WTC11 (cell line): Measurements from ENCODE around the gene RASAL2. TPM values are rescaled to one million over a fixed set of nuclear protein-coding genes. Genes with fewer than 3 reads are reported as not detected.

ENCODE experiments used
- ATAC-seq: fragments of 200-7000 bp; cut with Tn5 transposase; 2 replicates; pipeline ENCODE4 v1.10.0; 2021; ENCODE audit warnings: mild to moderate bottlenecking, moderate library complexity
- CTCF ChIA-PET: fragments of 300-600 bp; sonication (Branson Sonifier 250); formaldehyde crosslinking; loops from one replicate; lab custom pipeline; 2021; ENCODE audit warnings: antibody characterized with exemption; lab: Charles Lee
- POLR2A ChIA-PET: fragments of 350-600 bp; sonication (Branson Sonifier 250); formaldehyde crosslinking; loops from one replicate; lab custom pipeline; 2021; ENCODE audit warnings: antibody characterized with exemption; lab: Charles Lee
- DNase-seq: peaks from one replicate; pipeline ENCODE4 v3.0.0; 2021; ENCODE audit warnings: low spot score
- H3K27ac Mint-ChIP-seq: 2 replicates; pipeline ENCODE4 v1.8.0; 2021; ENCODE audit warnings: mixed read lengths
- H3K27me3 Mint-ChIP-seq: 2 replicates; pipeline ENCODE4 v1.8.0; 2021; ENCODE audit warnings: low read depth, mild to moderate bottlenecking, moderate library complexity, mixed read lengths
- H3K36me3 Mint-ChIP-seq: 2 replicates; pipeline ENCODE4 v1.8.0; 2021; ENCODE audit warnings: mixed read lengths
- H3K4me1 Mint-ChIP-seq: 2 replicates; pipeline ENCODE4 v1.8.0; 2022; ENCODE audit warnings: mixed read lengths
- H3K4me3 Mint-ChIP-seq: 2 replicates; pipeline ENCODE4 v1.8.0; 2021; ENCODE audit warnings: mild to moderate bottlenecking, moderate library complexity, mixed read lengths
- H3K9me3 Mint-ChIP-seq: 2 replicates; pipeline ENCODE4 v1.8.0; 2021; ENCODE audit warnings: mixed read lengths
- CREM ChIP-seq: sonication (generic); formaldehyde crosslinking; IDR thresholded peaks from 2 replicates; pipeline ENCODE4 v1.8.1; 2022; ENCODE audit warnings: mild to moderate bottlenecking, missing genetic modification reagents, moderate library complexity
- ELF4 ChIP-seq: sonication (generic); formaldehyde crosslinking; IDR thresholded peaks from 2 replicates; pipeline ENCODE4 v1.8.1; 2022; ENCODE audit warnings: low read depth, mild to moderate bottlenecking, moderate library complexity, missing genetic modification reagents
- ETV6 ChIP-seq: sonication (generic); formaldehyde crosslinking; IDR thresholded peaks from 2 replicates; pipeline ENCODE4 v1.8.1; 2022; ENCODE audit warnings: mild to moderate bottlenecking, missing genetic modification reagents
- FOXK1 ChIP-seq: sonication (generic); formaldehyde crosslinking; IDR thresholded peaks from 2 replicates; pipeline ENCODE4 v1.8.0; 2022; ENCODE audit warnings: mild to moderate bottlenecking, moderate library complexity, missing genetic modification reagents
- JUN ChIP-seq: sonication (generic); formaldehyde crosslinking; IDR thresholded peaks from 2 replicates; pipeline ENCODE4 v1.8.0; 2023; ENCODE audit warnings: mild to moderate bottlenecking, missing genetic modification reagents
- KAT7 ChIP-seq: sonication (generic); formaldehyde crosslinking; IDR thresholded peaks from 2 replicates; pipeline ENCODE4 v1.8.1; 2023; ENCODE audit warnings: missing genetic modification reagents, mild to moderate bottlenecking, borderline replicate concordance
- MYBL2 ChIP-seq: sonication (generic); formaldehyde crosslinking; IDR thresholded peaks from 2 replicates; pipeline ENCODE4 v1.8.1; 2023; ENCODE audit warnings: mild to moderate bottlenecking, moderate library complexity, missing genetic modification reagents
- SOX15 ChIP-seq: fragments of 250-450 bp; sonication (Bioruptor Pico); IDR thresholded peaks from 2 replicates; pipeline ENCODE4 v1.9.0; 2021; ENCODE audit warnings: mild to moderate bottlenecking
- ZNF317 ChIP-seq: sonication (generic); formaldehyde crosslinking; IDR thresholded peaks from 2 replicates; pipeline ENCODE4 v1.8.1; 2023; ENCODE audit warnings: low read depth, mild to moderate bottlenecking, moderate library complexity, missing genetic modification reagents, borderline replicate concordance
- ZNF423 ChIP-seq: fragments of 250-450 bp; sonication (Bioruptor Pico); IDR thresholded peaks from 2 replicates; pipeline ENCODE4 v2.1.2; 2022; ENCODE audit warnings: mild to moderate bottlenecking, moderate library complexity
- ZNF671 ChIP-seq: fragments of 250-450 bp; sonication (Bioruptor Pico); IDR thresholded peaks from 2 replicates; pipeline ENCODE4 v1.8.0; 2021; ENCODE audit warnings: mild to moderate bottlenecking
- total RNA-seq: library from RNA; stranded (reverse); gene quantifications from 3 replicates; pipeline ENCODE4 v1.2.3, GENCODE V29; 2021
- TF ChIP-seq, protein P1 (sequence below): fragments of 200-600 bp; IDR thresholded peaks from 2 replicates; pipeline ENCODE4 v1.8.0; 2022; ENCODE audit warnings: antibody characterized with exemption
- TF ChIP-seq, protein P2 (sequence below): sonication (generic); formaldehyde crosslinking; IDR thresholded peaks from 2 replicates; pipeline ENCODE4 v1.8.1; 2022; ENCODE audit warnings: mild to moderate bottlenecking, missing genetic modification reagents, moderate library complexity, borderline replicate concordance
- TF ChIP-seq, protein P3 (sequence below): sonication (generic); formaldehyde crosslinking; IDR thresholded peaks from 2 replicates; pipeline ENCODE4 v1.8.1; 2023; ENCODE audit warnings: mild to moderate bottlenecking, moderate library complexity, missing genetic modification reagents
- TF ChIP-seq, protein P4 (sequence below): fragments of 250-450 bp; sonication (Bioruptor Pico); IDR thresholded peaks from 2 replicates; pipeline ENCODE4 v1.9.0; 2021; ENCODE audit warnings: mild to moderate bottlenecking
- TF ChIP-seq, protein P5 (sequence below): sonication (generic); formaldehyde crosslinking; IDR thresholded peaks from 2 replicates; pipeline ENCODE4 v1.8.0; 2023; ENCODE audit warnings: missing genetic modification reagents
- TF ChIP-seq, protein P6 (sequence below): fragments of 250-450 bp; sonication (Bioruptor Pico); IDR thresholded peaks from 2 replicates; pipeline ENCODE4 v1.9.0; 2021; ENCODE audit warnings: mild to moderate bottlenecking
- TF ChIP-seq, protein P7 (sequence below): sonication (generic); formaldehyde crosslinking; IDR thresholded peaks from 2 replicates; pipeline ENCODE4 v1.8.1; 2023; ENCODE audit warnings: mild to moderate bottlenecking, missing genetic modification reagents
- TF ChIP-seq, protein P8 (sequence below): sonication (generic); formaldehyde crosslinking; IDR thresholded peaks from 2 replicates; pipeline ENCODE4 v1.8.1; 2022; ENCODE audit warnings: missing genetic modification reagents, borderline replicate concordance
- TF ChIP-seq, protein P9 (sequence below): sonication (generic); formaldehyde crosslinking; IDR thresholded peaks from 2 replicates; pipeline ENCODE4 v1.8.1; 2023; ENCODE audit warnings: mild to moderate bottlenecking, missing genetic modification reagents

RASAL2 gene
- total RNA-seq, 1 experiment from 2014 or later, result 29.5 TPM

DNA sequence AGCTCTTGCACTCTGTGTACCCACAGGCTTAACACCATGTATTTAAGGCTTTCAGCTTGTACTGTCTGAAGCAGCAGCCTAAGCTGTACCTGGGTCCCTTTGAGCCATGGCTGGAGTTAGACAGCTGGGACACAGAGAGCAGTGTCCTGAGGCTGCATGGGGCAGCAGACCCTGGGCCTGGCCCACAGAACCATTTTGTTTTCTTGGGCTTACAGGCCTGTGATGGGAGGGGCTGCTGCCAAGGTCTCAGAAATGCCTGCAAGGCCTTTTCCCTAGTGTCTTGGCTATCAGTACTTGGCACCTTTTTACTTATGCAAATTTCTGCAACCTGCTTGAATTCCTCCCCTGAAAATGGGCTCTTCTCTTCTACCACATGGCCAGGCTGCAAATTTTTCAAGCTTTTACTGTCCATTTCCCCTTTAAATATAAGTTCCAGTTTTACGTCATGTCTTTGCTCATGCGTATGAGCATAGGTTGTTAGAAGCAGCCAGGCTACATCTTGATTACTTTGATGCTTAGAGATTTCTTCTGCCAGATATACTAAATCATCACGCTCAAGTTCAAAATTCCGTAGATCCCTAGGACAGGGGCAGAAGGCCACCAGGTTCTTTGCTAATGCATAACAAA is 259.0 kb downstream of the RASAL2 start:
- no peak for TF ChIP-seq SOX15 (CRISPR knock-in tag)
- TF ChIP-seq ELF4 (CRISPR knock-in tag), result no peak
- TF ChIP-seq, protein P1, sequence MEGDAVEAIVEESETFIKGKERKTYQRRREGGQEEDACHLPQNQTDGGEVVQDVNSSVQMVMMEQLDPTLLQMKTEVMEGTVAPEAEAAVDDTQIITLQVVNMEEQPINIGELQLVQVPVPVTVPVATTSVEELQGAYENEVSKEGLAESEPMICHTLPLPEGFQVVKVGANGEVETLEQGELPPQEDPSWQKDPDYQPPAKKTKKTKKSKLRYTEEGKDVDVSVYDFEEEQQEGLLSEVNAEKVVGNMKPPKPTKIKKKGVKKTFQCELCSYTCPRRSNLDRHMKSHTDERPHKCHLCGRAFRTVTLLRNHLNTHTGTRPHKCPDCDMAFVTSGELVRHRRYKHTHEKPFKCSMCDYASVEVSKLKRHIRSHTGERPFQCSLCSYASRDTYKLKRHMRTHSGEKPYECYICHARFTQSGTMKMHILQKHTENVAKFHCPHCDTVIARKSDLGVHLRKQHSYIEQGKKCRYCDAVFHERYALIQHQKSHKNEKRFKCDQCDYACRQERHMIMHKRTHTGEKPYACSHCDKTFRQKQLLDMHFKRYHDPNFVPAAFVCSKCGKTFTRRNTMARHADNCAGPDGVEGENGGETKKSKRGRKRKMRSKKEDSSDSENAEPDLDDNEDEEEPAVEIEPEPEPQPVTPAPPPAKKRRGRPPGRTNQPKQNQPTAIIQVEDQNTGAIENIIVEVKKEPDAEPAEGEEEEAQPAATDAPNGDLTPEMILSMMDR, result no peak
- TF ChIP-seq, protein P2, sequence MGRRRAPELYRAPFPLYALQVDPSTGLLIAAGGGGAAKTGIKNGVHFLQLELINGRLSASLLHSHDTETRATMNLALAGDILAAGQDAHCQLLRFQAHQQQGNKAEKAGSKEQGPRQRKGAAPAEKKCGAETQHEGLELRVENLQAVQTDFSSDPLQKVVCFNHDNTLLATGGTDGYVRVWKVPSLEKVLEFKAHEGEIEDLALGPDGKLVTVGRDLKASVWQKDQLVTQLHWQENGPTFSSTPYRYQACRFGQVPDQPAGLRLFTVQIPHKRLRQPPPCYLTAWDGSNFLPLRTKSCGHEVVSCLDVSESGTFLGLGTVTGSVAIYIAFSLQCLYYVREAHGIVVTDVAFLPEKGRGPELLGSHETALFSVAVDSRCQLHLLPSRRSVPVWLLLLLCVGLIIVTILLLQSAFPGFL (CRISPR knock-in tag), result no peak
- no peak for TF ChIP-seq JUN (CRISPR knock-in tag)
- TF ChIP-seq, protein P3, sequence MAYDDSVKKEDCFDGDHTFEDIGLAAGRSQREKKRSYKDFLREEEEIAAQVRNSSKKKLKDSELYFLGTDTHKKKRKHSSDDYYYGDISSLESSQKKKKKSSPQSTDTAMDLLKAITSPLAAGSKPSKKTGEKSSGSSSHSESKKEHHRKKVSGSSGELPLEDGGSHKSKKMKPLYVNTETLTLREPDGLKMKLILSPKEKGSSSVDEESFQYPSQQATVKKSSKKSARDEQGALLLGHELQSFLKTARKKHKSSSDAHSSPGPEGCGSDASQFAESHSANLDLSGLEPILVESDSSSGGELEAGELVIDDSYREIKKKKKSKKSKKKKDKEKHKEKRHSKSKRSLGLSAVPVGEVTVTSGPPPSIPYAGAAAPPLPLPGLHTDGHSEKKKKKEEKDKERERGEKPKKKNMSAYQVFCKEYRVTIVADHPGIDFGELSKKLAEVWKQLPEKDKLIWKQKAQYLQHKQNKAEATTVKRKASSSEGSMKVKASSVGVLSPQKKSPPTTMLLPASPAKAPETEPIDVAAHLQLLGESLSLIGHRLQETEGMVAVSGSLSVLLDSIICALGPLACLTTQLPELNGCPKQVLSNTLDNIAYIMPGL, result no peak
- TF ChIP-seq, protein P4, sequence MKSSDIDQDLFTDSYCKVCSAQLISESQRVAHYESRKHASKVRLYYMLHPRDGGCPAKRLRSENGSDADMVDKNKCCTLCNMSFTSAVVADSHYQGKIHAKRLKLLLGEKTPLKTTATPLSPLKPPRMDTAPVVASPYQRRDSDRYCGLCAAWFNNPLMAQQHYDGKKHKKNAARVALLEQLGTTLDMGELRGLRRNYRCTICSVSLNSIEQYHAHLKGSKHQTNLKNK (CRISPR knock-in tag), result no peak
- no peak for TF ChIP-seq KAT7 (CRISPR knock-in tag)
- CTCF ChIA-PET, result interaction anchor here (1.1 kb wide), 1 partner anchor 1475 kb away, joined by 3 read pairs; no protein-coding TSS in a partner anchor
- Mint-ChIP-seq H3K27ac (no peak overlapping the region), H3K9me3 (peaks cover 27% of the 10 kb centered on the region), H3K36me3 (peaks cover 25% of the 10 kb centered on the region), H3K4me3 (no peak overlapping the region), H3K4me1 (no peaks in the 10 kb centered on the region; the same call in 1 of the 2 replicates), H3K27me3 (no peaks in the 10 kb centered on the region)
- DNase-seq, result no peak
- ATAC-seq, result no peak
- POLR2A ChIA-PET, result interaction anchor here (0.9 kb wide), 1 partner anchor 161 kb away, joined by 3 read pairs; no protein-coding TSS in a partner anchor

DNA sequence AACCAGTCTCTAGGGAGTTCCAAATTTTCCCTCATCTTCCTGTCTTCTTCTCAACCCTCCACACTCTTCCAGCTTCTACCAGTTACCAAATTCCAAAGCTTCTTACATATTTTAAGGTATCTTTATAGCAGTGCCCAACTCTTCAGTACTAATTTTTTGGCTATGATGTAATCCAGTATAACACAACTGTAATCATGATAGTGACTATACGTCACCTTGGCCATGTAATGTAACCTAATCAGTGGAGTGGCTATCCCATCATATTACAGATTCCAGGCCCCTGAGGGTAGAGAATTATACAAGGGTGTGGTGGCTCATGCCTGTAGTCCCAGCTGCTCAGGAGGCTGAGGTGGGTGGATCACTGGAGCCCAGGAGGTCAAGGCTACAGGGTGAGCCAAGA is 259.6 kb downstream of the RASAL2 start:
- H3K4me1 Mint-ChIP-seq, result peaks cover 4% of the 10 kb centered on the region; the same call in 1 of the 2 replicates
- H3K27me3 Mint-ChIP-seq, result no peaks in the 10 kb centered on the region
- CTCF ChIA-PET, result interaction anchor here (0.6 to 1.4 kb wide), 2 partner anchors 8 to 10 kb away, joined by 3 to 5 read pairs; no protein-coding TSS in a partner anchor
- ATAC-seq, result no peak
- H3K36me3 Mint-ChIP-seq, result peaks cover 25% of the 10 kb centered on the region
- DNase-seq, result no peak
- peaks cover 27% of the 10 kb centered on the region for H3K9me3 Mint-ChIP-seq
- TF ChIP-seq, protein P5, sequence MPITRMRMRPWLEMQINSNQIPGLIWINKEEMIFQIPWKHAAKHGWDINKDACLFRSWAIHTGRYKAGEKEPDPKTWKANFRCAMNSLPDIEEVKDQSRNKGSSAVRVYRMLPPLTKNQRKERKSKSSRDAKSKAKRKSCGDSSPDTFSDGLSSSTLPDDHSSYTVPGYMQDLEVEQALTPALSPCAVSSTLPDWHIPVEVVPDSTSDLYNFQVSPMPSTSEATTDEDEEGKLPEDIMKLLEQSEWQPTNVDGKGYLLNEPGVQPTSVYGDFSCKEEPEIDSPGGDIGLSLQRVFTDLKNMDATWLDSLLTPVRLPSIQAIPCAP (CRISPR knock-in tag), result no peak
- TF ChIP-seq, protein P6, sequence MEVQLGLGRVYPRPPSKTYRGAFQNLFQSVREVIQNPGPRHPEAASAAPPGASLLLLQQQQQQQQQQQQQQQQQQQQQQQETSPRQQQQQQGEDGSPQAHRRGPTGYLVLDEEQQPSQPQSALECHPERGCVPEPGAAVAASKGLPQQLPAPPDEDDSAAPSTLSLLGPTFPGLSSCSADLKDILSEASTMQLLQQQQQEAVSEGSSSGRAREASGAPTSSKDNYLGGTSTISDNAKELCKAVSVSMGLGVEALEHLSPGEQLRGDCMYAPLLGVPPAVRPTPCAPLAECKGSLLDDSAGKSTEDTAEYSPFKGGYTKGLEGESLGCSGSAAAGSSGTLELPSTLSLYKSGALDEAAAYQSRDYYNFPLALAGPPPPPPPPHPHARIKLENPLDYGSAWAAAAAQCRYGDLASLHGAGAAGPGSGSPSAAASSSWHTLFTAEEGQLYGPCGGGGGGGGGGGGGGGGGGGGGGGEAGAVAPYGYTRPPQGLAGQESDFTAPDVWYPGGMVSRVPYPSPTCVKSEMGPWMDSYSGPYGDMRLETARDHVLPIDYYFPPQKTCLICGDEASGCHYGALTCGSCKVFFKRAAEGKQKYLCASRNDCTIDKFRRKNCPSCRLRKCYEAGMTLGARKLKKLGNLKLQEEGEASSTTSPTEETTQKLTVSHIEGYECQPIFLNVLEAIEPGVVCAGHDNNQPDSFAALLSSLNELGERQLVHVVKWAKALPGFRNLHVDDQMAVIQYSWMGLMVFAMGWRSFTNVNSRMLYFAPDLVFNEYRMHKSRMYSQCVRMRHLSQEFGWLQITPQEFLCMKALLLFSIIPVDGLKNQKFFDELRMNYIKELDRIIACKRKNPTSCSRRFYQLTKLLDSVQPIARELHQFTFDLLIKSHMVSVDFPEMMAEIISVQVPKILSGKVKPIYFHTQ (CRISPR knock-in tag), result no peak
- TF ChIP-seq FOXK1 (CRISPR knock-in tag) (no peak), MYBL2 (no peak), CREM (no peak), ZNF423 (CRISPR knock-in tag) (no peak), ZNF317 (CRISPR knock-in tag) (no peak), ZNF671 (no peak), ETV6 (CRISPR knock-in tag) (no peak)
- TF ChIP-seq, protein P7, sequence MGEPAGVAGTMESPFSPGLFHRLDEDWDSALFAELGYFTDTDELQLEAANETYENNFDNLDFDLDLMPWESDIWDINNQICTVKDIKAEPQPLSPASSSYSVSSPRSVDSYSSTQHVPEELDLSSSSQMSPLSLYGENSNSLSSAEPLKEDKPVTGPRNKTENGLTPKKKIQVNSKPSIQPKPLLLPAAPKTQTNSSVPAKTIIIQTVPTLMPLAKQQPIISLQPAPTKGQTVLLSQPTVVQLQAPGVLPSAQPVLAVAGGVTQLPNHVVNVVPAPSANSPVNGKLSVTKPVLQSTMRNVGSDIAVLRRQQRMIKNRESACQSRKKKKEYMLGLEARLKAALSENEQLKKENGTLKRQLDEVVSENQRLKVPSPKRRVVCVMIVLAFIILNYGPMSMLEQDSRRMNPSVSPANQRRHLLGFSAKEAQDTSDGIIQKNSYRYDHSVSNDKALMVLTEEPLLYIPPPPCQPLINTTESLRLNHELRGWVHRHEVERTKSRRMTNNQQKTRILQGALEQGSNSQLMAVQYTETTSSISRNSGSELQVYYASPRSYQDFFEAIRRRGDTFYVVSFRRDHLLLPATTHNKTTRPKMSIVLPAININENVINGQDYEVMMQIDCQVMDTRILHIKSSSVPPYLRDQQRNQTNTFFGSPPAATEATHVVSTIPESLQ, result no peak
- TF ChIP-seq, protein P8, sequence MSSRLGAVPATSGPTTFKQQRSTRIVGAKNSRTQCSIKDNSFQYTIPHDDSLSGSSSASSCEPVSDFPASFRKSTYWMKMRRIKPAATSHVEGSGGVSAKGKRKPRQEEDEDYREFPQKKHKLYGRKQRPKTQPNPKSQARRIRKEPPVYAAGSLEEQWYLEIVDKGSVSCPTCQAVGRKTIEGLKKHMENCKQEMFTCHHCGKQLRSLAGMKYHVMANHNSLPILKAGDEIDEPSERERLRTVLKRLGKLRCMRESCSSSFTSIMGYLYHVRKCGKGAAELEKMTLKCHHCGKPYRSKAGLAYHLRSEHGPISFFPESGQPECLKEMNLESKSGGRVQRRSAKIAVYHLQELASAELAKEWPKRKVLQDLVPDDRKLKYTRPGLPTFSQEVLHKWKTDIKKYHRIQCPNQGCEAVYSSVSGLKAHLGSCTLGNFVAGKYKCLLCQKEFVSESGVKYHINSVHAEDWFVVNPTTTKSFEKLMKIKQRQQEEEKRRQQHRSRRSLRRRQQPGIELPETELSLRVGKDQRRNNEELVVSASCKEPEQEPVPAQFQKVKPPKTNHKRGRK (CRISPR knock-in tag), result no peak
- TF ChIP-seq, protein P9, sequence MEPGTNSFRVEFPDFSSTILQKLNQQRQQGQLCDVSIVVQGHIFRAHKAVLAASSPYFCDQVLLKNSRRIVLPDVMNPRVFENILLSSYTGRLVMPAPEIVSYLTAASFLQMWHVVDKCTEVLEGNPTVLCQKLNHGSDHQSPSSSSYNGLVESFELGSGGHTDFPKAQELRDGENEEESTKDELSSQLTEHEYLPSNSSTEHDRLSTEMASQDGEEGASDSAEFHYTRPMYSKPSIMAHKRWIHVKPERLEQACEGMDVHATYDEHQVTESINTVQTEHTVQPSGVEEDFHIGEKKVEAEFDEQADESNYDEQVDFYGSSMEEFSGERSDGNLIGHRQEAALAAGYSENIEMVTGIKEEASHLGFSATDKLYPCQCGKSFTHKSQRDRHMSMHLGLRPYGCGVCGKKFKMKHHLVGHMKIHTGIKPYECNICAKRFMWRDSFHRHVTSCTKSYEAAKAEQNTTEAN (CRISPR knock-in tag), result no peak
- TF ChIP-seq, all 79 proteins: peak for 0
- POLR2A ChIA-PET, result interaction anchor here (0.9 kb wide), 1 partner anchor 162 kb away, joined by 3 read pairs; no protein-coding TSS in a partner anchor
- H3K27ac Mint-ChIP-seq, result no peak overlapping the region
- H3K4me3 Mint-ChIP-seq, result no peak overlapping the region
